NOMO-1 (cell line): ENCODE results near the gene CD2BP2.
"Not testable (repeated sequence)": the region's sequence is repeated elsewhere in the genome, so short reads cannot be mapped to it uniquely, and the experiment has no call there.

ENCODE experiments used
- DNase-seq, 2 experiments: peaks; one replicate each; lab custom pipeline; 2025; ENCODE audit not compliant: unreplicated experiment in 2 of 2; lab: John Stamatoyannopoulos, UW

The CD2BP2 gene

GRCh38 chr16:30355144-30355953, at the start of gene CD2BP2:
Gene CD2BP2, minus strand, starts transcription at chr16:30355308. Its CDS starts 627 bp downstream, at chr16:30354681.
- DNase-seq, result peak; percentile 93 to 97

DNA sequence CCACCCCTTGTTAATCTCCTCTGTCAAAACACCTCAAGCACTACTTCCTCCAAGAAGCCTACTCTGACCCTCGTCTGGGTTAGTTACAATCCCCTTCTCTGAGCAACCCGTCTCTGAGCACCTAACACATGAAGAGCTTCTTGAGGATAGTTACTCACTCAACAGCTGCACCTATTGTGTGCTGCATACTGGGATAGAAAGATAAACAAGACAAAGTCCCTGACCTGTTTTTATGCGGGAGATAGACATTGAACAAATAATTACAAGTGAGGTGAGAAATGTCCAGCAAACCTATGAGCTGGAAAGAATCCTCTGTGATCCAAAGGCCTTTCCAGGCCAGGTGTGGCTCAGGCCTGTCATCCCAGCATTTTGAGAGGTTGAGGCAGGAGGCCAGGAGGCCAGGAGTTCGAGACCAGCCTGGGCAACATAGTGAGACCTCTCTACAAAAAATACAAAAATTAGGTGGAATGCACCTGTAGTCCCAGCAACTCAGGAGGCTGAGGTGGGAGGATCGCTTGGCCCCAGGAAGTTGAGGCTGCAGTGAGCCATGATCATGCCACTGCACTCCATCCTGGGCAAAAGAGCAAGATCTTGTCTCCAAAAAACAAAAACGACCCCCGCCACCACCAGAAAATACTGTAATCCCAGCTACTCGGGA, 46.8 kb upstream of the CD2BP2 start:
- no peak for DNase-seq

DNA sequence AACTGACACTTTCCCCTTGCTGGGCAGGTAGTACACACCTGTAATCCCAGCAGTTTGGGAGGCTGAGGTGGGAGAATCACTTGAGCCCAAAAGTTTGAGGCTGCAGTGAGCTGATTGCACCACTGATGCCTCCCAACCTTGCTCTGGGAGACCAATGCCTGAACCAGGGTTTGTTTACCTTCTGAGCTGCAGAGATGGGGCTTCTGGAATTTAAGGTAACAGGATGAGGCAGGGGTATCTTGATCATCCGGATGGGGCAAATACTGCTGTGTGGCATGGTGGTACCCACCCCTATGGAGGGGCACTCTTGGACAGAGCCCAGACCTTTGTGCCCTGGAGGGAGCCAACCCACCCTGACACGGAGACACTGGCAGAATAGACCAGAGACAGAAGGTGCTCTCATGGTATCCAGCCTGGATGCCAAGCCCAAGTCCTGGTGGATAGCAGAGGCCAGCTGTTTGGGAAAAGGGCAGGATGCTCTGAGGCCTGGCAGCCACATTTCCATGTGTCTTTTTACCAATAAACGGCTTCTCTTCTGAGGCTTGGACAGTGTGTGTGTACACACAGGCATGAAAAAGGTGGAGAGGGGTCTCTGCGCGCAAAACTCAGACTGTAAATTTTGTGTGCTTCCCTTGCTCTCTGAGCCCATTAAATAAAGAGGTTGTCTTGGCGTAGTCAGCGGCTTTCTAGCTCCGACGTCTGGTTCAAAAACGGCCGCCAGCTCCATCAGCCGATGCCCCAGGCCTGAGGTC, 44.5 kb upstream of the CD2BP2 start:
- no peak for DNase-seq

GRCh38 chr16:30398661-30399434, 43.7 kb upstream of the CD2BP2 start:
- no peak for DNase-seq

DNA sequence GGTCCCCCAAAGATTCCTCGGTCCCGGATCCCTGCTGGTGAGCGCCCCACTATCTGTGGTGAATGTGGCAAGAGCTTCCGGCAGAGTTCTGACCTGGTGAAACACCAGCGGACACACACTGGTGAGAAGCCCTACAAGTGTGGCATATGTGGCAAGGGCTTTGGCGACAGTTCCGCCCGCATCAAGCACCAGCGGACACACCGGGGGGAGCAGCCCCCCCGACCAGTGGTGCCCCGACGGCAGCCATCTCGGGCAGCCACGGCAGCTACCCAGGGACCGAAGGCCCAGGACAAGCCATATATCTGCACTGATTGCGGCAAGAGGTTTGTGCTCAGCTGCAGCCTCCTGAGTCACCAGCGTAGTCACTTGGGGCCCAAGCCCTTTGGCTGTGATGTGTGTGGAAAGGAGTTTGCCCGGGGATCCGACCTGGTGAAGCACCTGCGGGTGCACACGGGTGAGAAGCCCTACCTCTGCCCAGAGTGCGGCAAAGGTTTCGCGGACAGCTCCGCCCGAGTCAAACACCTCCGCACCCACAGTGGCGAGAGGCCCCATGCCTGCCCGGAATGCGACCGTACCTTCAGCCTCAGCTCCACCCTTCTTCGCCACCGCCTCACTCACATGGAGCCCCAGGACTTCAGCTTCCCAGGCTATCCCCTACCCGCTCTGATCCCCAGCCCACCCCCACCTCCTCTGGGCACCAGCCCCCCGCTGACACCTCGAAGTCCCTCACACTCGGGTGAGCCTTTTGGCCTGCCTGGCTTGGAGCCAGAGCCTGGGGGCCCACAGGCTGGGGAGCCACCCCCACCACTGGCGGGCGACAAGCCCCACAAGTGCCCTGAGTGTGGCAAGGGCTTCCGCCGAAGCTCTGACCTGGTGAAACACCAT, 42.9 kb upstream of the CD2BP2 start:
- DNase-seq, result no peak

GRCh38 chr16:30397056-30397455, 41.9 kb upstream of the CD2BP2 start:
- no peak for DNase-seq

DNA sequence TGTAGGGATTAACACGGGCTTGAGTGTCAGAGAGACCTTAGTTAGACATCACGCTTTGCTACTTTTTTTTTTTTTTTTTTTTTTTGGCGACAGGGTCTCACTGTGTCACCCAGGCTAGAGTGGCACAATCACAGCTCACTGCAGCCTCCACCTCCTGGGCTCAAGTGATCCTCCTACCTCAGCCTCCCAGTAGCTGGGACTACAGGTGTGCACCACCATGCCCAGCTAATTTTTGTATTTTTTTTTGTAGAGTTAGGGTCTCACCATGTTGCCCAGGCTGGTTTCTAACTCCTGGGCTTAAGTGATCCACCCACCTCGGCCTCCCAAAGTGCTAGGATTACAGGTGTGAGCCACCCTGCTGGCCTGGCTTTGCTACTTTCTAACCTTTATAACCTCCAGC, 41.5 kb upstream of the CD2BP2 start:
- DNase-seq, result not testable (repeated sequence)

DNA sequence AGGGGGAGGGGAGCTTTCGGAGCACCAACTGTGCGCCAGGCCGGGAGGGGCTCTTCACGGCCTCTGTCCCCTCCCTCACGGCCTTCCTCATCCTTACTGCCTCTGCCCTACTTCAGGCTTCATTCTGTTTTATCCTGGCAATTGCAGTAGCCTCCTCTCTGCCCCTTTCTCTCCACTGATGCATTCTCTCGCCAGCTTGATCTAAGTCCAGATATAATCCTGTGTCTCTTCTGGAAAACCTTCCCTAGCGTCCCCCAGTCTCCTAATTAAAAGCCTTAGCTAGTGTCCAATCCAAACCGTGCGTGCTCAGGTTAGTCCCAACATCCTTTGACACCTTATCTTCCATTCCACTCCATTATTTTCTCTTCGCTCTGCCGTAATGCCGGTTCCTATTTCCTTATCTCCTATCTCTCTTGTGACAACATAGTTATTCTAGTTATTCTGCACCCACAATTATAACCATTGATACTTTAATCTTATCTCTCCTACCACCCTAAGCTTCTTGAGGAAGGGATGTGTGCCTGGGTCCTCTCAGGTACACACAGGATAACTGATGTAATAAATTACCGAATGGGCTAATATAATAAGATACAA, 41.0 kb upstream of the CD2BP2 start:
- DNase-seq, result peak in 1 of 2 experiments; percentile 21

GRCh38 chr16:30395155-30395991, 40.3 kb upstream of the CD2BP2 start, which contains the start of gene ZNF48:
Gene ZNF48, plus strand, starts transcription at chr16:30395420. Its CDS starts 375 bp downstream, at chr16:30395795.
- DNase-seq, result peak; percentile 84 to 89

DNA sequence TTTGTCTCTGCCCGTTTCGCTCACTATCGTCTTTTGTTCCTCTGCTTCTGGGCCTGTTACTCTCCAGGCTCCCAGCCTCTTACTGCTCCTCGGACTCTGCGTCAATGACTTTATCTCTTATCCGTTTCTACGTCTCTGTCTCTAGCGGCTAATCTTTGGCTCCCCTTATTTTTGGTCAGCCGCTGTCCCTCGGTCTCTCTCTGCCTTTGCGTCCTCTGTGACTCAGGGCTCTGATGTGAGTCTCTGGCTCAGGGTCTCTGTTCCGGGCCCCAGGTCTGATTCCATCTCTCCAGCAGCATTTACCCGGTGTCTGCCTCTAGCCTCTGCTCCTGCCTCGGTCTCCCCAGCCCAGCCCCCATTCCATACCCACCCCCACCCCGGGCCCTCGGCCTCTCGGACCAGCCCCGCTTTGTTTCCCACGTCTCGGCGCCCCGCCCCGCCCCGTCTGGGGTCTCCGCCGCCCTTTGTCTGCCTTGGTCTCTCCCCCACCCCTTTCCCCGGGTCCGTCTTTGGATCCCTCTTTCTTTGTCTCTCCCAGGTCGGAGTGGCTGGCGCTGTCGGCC, 39.6 kb upstream of the CD2BP2 start:
- no peak for DNase-seq

- DNase-seq, result no peak
Measured at GRCh38 chr16:30383521-30383920, 28.4 kb upstream of the CD2BP2 start.

DNA sequence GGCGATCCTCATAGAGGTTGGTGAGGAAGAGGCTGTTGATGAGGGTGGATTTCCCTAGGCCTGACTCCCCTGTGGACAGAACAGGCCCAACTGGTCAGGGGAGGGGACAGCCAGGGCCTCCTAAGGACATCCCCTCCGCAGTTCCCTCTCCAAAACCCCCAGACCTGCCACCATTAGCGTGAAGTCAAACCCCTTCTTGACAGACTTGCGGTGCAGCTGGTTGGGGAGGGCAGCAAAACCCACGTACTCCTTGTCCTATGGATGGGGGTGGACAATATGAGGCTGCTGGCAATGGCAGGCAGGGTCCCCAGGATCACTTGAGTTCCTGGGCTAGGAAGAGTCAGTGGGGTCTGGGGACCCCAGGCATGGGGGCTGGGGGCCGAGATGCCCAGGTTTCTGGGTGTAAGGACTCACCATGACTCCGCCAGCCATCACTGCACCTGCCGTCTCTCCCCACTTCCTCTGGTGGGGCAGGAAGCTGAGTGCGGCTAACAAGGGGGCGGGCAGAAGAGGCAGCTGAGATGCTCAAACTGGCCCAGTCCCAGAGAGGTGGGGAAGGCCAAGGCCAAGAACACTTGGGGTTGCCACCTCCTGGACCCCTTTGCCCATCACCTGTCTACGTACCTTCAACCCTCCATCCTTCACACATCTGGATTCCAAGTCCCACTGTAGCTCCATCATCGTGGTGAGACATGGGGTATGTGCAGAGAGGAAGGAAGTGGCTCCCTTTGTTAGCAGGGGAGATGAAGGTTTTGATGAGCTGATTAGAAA, 27.2 kb upstream of the CD2BP2 start, which contains the start of gene SEPTIN1:
Gene SEPTIN1, minus strand, starts transcription at position 451 of the 771 bp plus-strand sequence. Its CDS starts 19 bp downstream, at position 432.
- no peak for DNase-seq

- no peak for DNase-seq
Measured at GRCh38 chr16:30381291-30382041, 26.4 kb upstream of the CD2BP2 start.

- no peak for DNase-seq
Measured at GRCh38 chr16:30380803-30381208, 25.7 kb upstream of the CD2BP2 start.

DNA sequence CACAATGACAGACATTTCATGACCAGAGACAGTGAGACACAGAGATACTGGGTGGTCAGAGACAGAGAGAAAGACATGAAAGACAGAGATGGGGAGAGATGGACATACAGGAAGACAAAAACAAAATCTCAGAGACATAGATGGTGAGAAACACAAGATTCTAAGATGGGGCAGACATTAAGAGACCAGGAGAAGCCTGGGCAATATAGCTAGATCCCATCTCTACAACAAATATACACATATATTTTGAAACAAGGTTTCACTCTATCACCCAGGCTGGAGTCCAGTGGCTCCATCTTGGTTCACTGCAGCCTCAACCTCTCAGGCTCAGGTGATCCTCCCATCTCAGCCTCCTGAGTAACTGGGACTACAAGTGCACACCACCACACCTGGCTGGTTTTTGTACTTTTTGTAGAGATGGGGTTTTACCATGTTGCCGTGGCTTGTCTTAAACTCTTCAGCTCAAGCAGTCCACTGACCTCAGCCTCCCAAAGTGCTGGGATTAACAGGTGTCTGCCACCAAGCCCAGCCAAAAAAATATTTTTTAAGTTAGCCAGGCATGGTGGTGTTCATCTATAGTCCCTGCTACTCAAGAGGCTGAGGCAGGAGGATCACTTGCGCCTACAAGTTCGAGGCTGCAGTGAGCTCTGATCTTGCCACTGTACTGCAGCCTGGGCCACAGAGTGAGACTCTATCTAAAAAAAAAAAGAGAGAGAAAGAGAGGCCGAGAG, 25.1 kb upstream of the CD2BP2 start:
- no peak for DNase-seq
